Measurements from ENCODE around the gene SAFB. TPM values are rescaled to one million over a fixed set of nuclear protein-coding genes. Genes with fewer than 3 reads are reported as not detected.
"Not testable (repeated sequence)": the region's sequence is repeated elsewhere in the genome, so short reads cannot be mapped to it uniquely, and the experiment has no call there.

The SAFB gene
- total RNA-seq, 1 donor from 2014 or later = 132 TPM

DNA sequence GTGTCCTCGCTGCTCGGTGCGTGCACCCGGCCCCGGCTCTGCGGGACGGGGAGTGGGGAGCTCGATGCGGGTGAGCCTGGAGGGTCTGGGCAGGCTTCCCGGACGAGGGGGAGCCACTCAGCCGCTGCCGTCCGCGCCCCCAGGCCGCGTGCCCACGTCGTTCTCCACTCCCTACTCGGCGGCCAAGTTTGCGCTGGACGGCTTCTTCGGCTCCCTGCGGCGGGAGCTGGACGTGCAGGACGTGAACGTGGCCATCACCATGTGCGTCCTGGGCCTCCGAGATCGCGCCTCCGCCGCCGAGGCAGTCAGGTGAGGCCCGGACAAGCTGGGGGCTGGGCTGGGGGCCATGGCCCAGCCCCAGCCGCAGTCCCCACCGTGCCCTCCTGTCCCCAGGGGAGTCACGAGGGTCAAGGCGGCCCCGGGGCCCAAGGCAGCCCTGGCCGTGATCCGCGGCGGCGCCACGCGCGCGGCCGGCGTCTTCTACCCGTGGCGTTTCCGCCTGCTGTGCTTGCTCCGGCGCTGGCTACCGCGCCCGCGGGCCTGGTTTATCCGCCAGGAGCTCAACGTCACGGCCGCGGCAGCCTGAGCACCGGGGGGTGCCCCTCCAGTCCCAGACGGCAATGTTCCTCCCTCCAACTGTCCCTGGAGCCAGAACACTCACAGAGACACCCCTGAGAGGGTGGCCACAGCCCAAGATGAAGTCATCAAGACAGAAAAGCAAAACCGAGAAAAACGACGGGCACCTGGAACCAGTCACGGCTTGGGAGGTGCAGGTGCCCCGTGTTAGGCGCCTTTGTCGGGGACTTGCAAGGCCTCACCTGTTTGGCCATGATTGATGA, 64.7 kb downstream of the SAFB start:
- DNase-seq (ENCODE audit: low spot score) = no peak
- peaks cover 15% of the 10 kb centered on the region for H3K4me1 Mint-ChIP-seq (ENCODE audit: low read depth)
- H3K36me3 Mint-ChIP-seq (ENCODE audit: low read depth) = peaks cover 25% of the 10 kb centered on the region
- no peak overlapping the region for H3K27ac Mint-ChIP-seq
- peak overlapping the region; percentile 78 for H3K4me3 Mint-ChIP-seq (ENCODE audit: low read depth)
- intact Hi-C loops (cut with micrococcal nuclease) = no loop called here
- H3K9me3 Mint-ChIP-seq = no peaks in the 10 kb centered on the region
- no peaks in the 10 kb centered on the region for H3K27me3 Mint-ChIP-seq (ENCODE audit: low read depth)

GRCh38 chr19:5688262-5688881, 65.5 kb downstream of the SAFB start:
- Mint-ChIP-seq H3K4me3 (ENCODE audit: low read depth) (peak overlapping the region; percentile 60), H3K4me1 (ENCODE audit: low read depth) (peaks cover 15% of the 10 kb centered on the region), H3K36me3 (ENCODE audit: low read depth) (peaks cover 33% of the 10 kb centered on the region)
- intact Hi-C loops (cut with micrococcal nuclease); H3K27ac Mint-ChIP-seq; H3K27me3 Mint-ChIP-seq (ENCODE audit: low read depth); DNase-seq (ENCODE audit: low spot score); H3K9me3 Mint-ChIP-seq: not testable (repeated sequence)

DNA sequence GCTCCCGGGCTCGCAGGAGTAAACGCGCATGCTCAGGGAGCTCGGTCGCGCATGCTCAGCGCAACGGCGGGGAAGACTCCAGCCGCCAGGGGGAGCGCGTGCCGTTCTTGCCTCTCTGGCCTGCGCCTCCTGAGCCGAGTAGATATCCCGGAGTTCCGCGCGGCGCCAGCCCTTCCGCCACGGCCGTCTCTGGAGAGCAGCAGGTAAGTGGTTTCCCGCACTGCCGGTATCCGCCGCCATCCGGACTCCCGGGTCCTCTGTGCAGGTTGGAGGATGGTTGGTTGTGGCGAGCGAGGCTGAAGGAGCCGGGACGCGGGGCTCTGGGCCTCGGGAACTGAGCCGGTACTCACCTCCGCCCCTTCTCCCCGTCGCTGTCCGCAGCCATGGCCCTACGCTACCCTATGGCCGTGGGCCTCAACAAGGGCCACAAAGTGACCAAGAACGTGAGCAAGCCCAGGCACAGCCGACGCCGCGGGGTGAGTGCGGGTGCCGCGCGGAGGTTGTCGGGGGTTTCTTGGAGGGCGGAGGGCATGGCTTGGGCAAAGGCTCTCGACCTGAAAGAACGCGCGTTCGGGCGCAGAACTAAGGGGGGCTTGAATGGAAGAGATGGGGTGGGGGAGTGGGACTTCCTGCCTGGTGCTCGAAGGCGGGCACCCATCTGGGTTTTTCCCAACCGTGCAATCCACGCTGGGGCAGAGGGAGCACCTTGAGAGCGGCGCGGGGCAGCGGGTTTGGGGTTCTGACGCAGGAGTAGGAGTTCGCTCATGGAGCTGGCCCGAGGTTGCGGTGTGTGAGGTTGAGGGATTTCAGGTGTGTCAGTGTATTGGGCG, 67.5 kb downstream of the SAFB start, which contains the start of gene RPL36:
TSS of gene RPL36 (plus strand) at position 171 of the 830 bp plus-strand sequence. CDS start at position 384, 213 bp downstream.
- Mint-ChIP-seq H3K9me3 (no peaks in the 10 kb centered on the region), H3K4me1 (ENCODE audit: low read depth) (peaks cover 15% of the 10 kb centered on the region), H3K27ac (peak within 1 kb of the TSS; percentile 95), H3K36me3 (ENCODE audit: low read depth) (peaks cover 53% of the 10 kb centered on the region), H3K4me3 (ENCODE audit: low read depth) (peak within 1 kb of the TSS; percentile 94), H3K27me3 (ENCODE audit: low read depth) (no peaks in the 10 kb centered on the region)
- intact Hi-C loops (cut with micrococcal nuclease) = loop anchor here (1.0 to 2.0 kb wide), 3 partner anchors 10 to 68 kb away; partner anchors contain the start of genes CATSPERD, LONP1, MICOS13 and SAFB
- DNase-seq (ENCODE audit: low spot score) = peak; percentile 99

DNA sequence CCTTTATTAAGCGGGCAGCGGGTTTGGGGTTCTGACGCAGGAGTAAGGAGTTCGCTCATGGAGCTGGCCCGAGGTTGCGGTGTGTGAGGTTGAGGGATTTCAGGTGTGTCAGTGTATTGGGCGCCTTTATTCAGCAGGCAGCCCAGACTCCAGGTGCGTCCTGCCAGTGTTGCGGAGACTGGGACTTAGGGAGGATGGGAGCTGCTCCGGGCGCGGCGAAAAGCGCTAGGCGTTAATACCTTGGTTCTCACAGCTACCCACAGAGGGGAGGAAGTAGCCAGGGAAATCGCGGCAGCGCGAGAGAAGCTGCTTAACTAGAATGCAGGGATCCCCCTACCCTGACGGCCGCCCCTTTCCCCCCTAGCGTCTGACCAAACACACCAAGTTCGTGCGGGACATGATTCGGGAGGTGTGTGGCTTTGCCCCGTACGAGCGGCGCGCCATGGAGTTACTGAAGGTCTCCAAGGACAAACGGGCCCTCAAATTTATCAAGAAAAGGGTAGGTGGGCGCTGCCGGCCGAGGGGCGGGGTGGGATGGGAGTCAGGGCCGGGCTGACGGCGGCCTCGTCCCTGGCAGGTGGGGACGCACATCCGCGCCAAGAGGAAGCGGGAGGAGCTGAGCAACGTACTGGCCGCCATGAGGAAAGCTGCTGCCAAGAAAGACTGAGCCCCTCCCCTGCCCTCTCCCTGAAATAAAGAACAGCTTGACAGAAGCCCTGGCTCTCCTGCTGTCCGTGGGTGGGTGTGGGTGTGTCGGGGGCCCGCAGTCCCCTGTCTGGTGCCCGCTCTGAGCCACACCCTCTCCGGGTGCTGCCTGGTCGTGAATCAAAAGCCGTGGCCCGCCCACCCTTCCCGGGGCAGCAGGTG, 68.3 kb downstream of the SAFB start:
- peak overlapping the region; percentile 95 for H3K27ac Mint-ChIP-seq
- no peaks in the 10 kb centered on the region for H3K9me3 Mint-ChIP-seq
- peaks cover 15% of the 10 kb centered on the region for H3K4me1 Mint-ChIP-seq (ENCODE audit: low read depth)
- intact Hi-C loops (cut with micrococcal nuclease) = loop anchor here (1.0 to 2.0 kb wide), 3 partner anchors 11 to 68 kb away; partner anchors contain the start of genes CATSPERD, LONP1, MICOS13 and SAFB
- H3K27me3 Mint-ChIP-seq (ENCODE audit: low read depth) = no peaks in the 10 kb centered on the region
- H3K4me3 Mint-ChIP-seq (ENCODE audit: low read depth) = peak overlapping the region; percentile 94
- peak; percentile 31 for DNase-seq (ENCODE audit: low spot score)
- peaks cover 54% of the 10 kb centered on the region for H3K36me3 Mint-ChIP-seq (ENCODE audit: low read depth)

DNA sequence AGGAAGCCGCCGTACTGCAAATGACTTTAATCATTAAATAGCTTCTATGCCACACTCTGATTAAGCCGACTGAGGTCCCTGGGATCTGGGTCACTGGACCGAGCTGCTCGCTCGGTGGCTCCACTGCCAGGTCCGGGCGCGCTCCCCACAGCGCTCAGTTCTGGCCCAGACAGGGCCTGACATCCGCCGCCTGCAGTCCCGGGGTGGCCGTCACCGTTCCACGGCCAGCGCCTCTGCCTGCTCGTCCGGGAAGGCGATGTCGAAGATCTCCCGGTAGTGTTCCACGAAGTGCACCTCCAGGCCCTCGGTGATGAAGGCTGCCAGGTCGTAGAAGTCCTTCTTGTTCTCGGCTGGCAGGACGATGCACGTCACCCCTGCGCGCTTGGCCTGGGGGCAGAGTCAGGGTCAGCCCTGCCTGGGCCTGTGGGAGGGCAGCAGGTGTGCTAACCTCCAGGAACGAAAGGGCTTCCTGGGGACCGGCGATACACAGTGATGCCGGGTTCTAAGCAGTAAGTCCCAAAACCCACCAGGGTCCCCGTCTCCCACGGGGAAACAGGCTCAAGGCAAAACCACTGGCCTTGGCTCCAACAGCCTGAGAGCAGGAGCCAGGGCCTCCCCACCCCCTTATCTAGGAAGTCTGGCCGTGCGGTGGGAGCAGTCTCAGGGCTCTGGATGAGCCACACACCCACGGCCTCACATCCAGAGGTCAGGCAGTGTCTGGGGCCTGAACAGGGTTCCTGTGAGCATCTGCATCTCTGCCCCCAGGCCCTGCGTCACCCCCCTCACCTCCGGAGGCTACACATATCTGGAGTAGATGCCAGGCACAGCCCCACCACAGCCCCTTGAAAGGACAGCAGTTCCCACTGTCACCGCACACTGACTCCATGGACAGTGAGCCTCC, 69.2 kb downstream of the SAFB start:
- H3K27ac Mint-ChIP-seq = peak overlapping the region; percentile 52
- DNase-seq (ENCODE audit: low spot score) = no peak
- H3K4me3 Mint-ChIP-seq (ENCODE audit: low read depth) = peak overlapping the region; percentile 94
- H3K9me3 Mint-ChIP-seq = no peaks in the 10 kb centered on the region
- H3K4me1 Mint-ChIP-seq (ENCODE audit: low read depth) = peaks cover 11% of the 10 kb centered on the region
- peaks cover 61% of the 10 kb centered on the region for H3K36me3 Mint-ChIP-seq (ENCODE audit: low read depth)
- intact Hi-C loops (cut with micrococcal nuclease) = loop anchor here (2.0 kb wide), 1 partner anchor 69 kb away; the partner anchor contains the start of genes SAFB and SAFB2
- H3K27me3 Mint-ChIP-seq (ENCODE audit: low read depth) = no peaks in the 10 kb centered on the region

GRCh38 chr19:5692723-5693194, 69.9 kb downstream of the SAFB start:
- Mint-ChIP-seq H3K4me1 (ENCODE audit: low read depth) (peaks cover 11% of the 10 kb centered on the region), H3K36me3 (ENCODE audit: low read depth) (peaks cover 66% of the 10 kb centered on the region), H3K9me3 (no peaks in the 10 kb centered on the region), H3K4me3 (ENCODE audit: low read depth) (peak overlapping the region; percentile 94), H3K27ac (peak overlapping the region; percentile 50), H3K27me3 (ENCODE audit: low read depth) (no peaks in the 10 kb centered on the region)
- intact Hi-C loops (cut with micrococcal nuclease) = no loop called here
- no peak for DNase-seq (ENCODE audit: low spot score)

DNA sequence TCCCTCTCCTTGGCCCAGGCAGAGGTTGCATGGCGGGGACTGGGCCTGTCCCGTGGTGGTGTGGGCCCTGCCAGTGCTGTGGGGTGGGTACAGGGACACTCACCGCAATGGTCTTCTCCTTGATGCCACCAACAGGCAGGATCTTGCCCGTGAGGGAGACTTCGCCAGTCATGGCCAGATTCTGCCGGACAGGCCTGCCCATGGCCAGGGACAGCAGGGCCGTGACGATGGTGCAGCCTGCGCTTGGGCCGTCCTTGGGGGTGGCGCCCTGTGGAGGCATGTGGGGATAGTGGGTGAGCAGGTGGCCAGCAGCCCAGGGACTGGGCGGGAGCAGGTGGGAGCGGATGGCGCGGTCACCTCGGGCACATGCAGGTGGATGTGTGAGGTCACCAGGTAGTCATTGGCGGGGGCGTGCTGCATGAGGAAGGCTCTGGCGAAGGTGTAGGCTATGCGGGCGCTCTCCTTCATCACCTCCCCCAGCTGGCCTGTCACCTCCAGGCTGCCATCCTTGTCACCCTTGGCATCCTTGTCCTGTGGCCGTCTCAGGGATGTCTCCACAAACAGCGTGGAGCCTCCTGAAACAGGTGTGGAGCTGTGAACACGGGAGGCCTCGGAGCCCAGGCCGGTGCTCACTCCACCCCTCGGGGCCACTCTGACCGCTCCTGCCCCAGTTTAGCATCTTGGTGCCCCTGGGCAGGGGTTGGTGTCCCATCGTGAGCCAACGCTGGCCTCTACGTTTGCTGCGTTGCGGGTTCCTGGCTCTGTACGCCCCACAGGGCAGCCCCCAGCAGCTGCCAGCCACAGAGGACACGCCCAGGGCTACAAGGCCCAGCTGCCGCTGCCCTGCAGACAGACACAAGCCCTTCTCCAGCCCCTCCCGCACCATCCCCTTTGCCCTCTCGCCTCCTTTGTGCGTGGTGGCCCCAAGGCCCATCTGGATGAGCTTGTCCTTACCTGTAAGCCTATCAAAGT, 70.6 kb downstream of the SAFB start:
- Mint-ChIP-seq H3K36me3 (ENCODE audit: low read depth) (peaks cover 66% of the 10 kb centered on the region), H3K27ac (no peak overlapping the region), H3K27me3 (ENCODE audit: low read depth) (no peaks in the 10 kb centered on the region), H3K4me3 (ENCODE audit: low read depth) (no peak overlapping the region), H3K9me3 (no peaks in the 10 kb centered on the region), H3K4me1 (ENCODE audit: low read depth) (peaks cover 8% of the 10 kb centered on the region)
- intact Hi-C loops (cut with micrococcal nuclease) = no loop called here
- DNase-seq (ENCODE audit: low spot score) = no peak

DNA sequence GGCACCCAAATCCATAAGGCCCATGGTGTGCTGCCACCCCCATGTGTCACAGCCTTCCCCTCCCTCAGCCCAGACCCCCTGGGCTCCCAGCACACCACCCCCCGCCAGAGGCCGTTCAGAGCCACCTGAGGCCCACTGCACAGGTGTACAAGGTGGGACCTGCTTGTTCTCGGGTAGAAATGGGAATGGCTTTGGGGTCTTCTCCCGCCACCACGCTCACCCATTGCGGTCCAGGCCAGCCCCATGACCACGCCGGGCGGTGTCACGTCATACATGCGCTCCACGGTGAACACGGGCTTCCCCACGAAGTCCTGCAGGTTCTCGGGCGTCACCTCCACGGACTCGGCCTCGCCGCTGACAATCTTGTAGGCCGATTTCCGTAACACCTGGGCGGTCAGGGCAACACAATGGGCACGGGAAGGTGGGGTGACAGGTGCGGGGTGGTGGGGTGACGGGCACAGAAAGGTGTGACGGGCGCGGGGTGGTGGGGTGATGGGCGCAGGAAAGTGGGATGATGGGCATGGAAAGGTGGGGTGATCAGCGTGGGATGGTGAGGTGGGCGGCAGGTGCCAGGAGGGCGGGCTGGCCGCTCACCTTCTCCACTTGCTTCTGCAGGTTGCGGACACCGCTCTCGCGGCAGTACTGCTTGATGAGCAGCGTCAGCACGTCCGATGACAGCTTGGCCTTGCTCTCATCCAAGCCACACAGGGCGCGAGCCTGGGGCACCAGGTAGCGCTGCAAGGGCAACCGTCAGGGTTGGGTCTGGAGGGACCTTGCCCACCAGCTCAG, 71.5 kb downstream of the SAFB start:
- no peak overlapping the region for H3K27ac Mint-ChIP-seq

DNA sequence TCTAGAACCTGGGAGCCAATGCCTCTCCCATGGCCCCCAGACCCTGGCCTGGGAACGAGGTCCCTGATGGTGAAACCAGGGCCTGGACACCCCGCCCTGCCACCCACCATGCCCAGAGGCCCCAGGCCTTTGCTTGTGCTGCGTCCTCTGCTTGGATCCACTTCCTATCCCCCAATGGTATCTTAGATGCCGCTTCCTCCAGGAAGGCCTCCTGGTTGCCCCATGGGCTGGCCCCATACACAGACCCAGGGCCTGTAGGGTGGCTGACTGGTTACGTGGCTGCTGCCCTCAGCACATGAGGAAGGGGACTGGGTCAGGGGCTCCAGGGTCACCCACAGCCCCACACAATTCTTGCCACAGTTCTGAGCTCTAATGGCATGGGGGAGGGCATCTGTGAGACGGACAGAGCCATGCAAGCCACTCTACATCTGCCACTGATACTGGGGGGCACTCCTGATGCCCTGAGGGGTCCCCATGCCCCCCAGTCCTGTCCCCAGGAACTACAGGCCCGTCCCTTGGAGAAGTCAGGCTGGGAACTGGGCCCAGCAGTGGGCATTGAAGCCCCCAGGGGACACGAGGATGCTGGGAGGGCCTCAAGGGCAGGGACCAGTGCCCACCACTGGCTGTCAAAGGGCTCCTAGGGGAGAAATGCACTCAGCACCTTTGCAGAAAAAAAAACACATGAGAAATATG, 72.2 kb downstream of the SAFB start:
- no peaks in the 10 kb centered on the region for H3K9me3 Mint-ChIP-seq
- H3K27ac Mint-ChIP-seq = no peak overlapping the region
- no peak overlapping the region for H3K4me3 Mint-ChIP-seq (ENCODE audit: low read depth)
- H3K27me3 Mint-ChIP-seq (ENCODE audit: low read depth) = no peaks in the 10 kb centered on the region
- no peak for DNase-seq (ENCODE audit: low spot score)
- H3K4me1 Mint-ChIP-seq (ENCODE audit: low read depth) = peaks cover 7% of the 10 kb centered on the region
- H3K36me3 Mint-ChIP-seq (ENCODE audit: low read depth) = peaks cover 72% of the 10 kb centered on the region
- intact Hi-C loops (cut with micrococcal nuclease) = no loop called here

More for the DNA sequence above, 71.5 kb downstream of the SAFB start:
- H3K4me3 Mint-ChIP-seq (ENCODE audit: low read depth) = no peak overlapping the region
- peaks cover 8% of the 10 kb centered on the region for H3K4me1 Mint-ChIP-seq (ENCODE audit: low read depth)
- H3K36me3 Mint-ChIP-seq (ENCODE audit: low read depth) = peaks cover 72% of the 10 kb centered on the region
- no peak for DNase-seq (ENCODE audit: low spot score)
- H3K9me3 Mint-ChIP-seq = no peaks in the 10 kb centered on the region
- intact Hi-C loops (cut with micrococcal nuclease) = no loop called here
- no peaks in the 10 kb centered on the region for H3K27me3 Mint-ChIP-seq (ENCODE audit: low read depth)

Data from activated T-helper 2 cell treated with anti-CD3 and anti-CD28 coated beads, Interferon-gamma antibody, Interleukin-2, Interleukin-4, amounts not matched to agents 10 μg/mL and 5 μg/mL and 100 μg/mL, durations not matched to agents 14 hours and 24 hours and 36 hours (primary cell).